ENCODE data around the gene VSTM2B. TPM values are rescaled to one million over a fixed set of nuclear protein-coding genes. Genes with fewer than 3 reads are reported as not detected.

The VSTM2B gene
- total RNA-seq, 1 experiment from 2014 or later = 0.31 TPM

DNA sequence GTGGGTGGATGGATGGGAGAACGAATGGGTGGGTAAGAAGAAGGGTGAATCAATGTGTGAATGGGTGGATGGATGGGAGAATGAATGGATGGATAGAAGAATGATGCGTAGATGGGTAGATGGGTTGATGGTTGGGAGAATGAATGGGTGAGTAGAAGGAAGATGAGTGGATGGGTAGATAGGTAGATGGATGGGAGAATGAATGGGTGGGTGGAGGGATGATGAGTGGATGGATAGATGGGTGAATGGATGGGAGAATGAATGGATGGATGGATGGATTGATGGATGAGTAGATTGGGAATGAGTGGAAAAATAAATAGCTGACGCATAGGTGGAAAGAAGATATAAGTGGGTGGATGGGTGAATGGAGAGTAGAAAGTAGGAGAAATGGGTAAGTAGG is 16.5 kb downstream of the VSTM2B start:
- Histone ChIP-seq H2AFZ (ENCODE audit: low read length) (no peak overlapping the region), H3T11ph (ENCODE audit: low read length) (no peak overlapping the region), H3K23me2 (ENCODE audit: insufficient read length, low read depth, low read length, poor library complexity, severe bottlenecking) (no peaks in the 10 kb centered on the region), H3K9me3 (ENCODE audit: control insufficient read depth, low read depth, low read length) (no peaks in the 10 kb centered on the region), H3K56ac (ENCODE audit: insufficient read length, low read depth, low read length) (no peak overlapping the region), H3K4ac (ENCODE audit: low read depth, low read length) (no peak overlapping the region), H3K9ac (ENCODE audit: extremely low read depth, insufficient read length, low read length) (no peak overlapping the region), H4K20me1 (ENCODE audit: control insufficient read depth, insufficient read depth, insufficient read length) (peaks cover 2% of the 10 kb centered on the region), H2BK12ac (ENCODE audit: insufficient read length, low read depth, low read length) (no peak overlapping the region), H3K23ac (ENCODE audit: insufficient read length, low read depth, low read length) (no peak overlapping the region), H3K14ac (ENCODE audit: insufficient read depth, low read length) (no peak overlapping the region), H3K4me1 (ENCODE audit: insufficient read depth, low read length) (no peaks in the 10 kb centered on the region), H2AK5ac (ENCODE audit: insufficient read length, low read length) (no peak overlapping the region), H3K79me2 (ENCODE audit: insufficient read depth, low read length) (no peaks in the 10 kb centered on the region), H4K8ac (replicated peaks; ENCODE audit: insufficient read length, low read depth, low read length) (no peak overlapping the region), H2BK5ac (ENCODE audit: insufficient read length, low read length) (no peak overlapping the region), H2BK15ac (ENCODE audit: low read depth, low read length) (no peak overlapping the region), H2BK120ac (ENCODE audit: low read depth, low read length, poor library complexity, severe bottlenecking) (no peak overlapping the region), H3K27ac (ENCODE audit: insufficient read length, low read depth, low read length) (no peak overlapping the region), H3K4me2 (ENCODE audit: insufficient read depth, insufficient read length, low read length) (no peak overlapping the region), H4K91ac (ENCODE audit: insufficient read length, low read depth, low read length) (no peak overlapping the region), H3K18ac (ENCODE audit: insufficient read length, low read depth, low read length) (no peak overlapping the region), H3K27me3 (ENCODE audit: insufficient read depth, low read length) (no peaks in the 10 kb centered on the region; the same call in 1 of the 2 replicates), H2BK20ac (ENCODE audit: low read depth, low read length, poor library complexity, severe bottlenecking) (no peak overlapping the region), H3K79me1 (ENCODE audit: insufficient read depth, low read depth, low read length, poor library complexity, severe bottlenecking) (no peaks in the 10 kb centered on the region), H4K5ac (ENCODE audit: insufficient read length, low read depth, low read length) (no peak overlapping the region)
- peaks cover 24% of the 10 kb centered on the region for H3K27me3 Mint-ChIP-seq (ENCODE audit: low read depth)
- no peak overlapping the region for H3K4me3 Mint-ChIP-seq
- peaks cover 3 to 6% of the 10 kb centered on the region in 2 experiments; a peak in 2 of 4 replicates for H3K4me1 Mint-ChIP-seq
- DNase-seq = no peak
- whole genome bisulfite sequencing (ENCODE audit: extremely low coverage, insufficient read length, low lambda C conversion rate) = 100% methylated on average over 3 of the region's 3 CpGs
- H3K9me3 Mint-ChIP-seq = peaks cover 2 to 3% of the 10 kb centered on the region in 2 experiments; a peak in 1 of 5 replicates
- H3K27ac Mint-ChIP-seq = no peak overlapping the region
- no peaks in the 10 kb centered on the region for H3K36me3 Mint-ChIP-seq (ENCODE audit: insufficient read depth in 1 of 3, low read depth in 3 of 3)
- TF ChIP-seq, protein P1, sequence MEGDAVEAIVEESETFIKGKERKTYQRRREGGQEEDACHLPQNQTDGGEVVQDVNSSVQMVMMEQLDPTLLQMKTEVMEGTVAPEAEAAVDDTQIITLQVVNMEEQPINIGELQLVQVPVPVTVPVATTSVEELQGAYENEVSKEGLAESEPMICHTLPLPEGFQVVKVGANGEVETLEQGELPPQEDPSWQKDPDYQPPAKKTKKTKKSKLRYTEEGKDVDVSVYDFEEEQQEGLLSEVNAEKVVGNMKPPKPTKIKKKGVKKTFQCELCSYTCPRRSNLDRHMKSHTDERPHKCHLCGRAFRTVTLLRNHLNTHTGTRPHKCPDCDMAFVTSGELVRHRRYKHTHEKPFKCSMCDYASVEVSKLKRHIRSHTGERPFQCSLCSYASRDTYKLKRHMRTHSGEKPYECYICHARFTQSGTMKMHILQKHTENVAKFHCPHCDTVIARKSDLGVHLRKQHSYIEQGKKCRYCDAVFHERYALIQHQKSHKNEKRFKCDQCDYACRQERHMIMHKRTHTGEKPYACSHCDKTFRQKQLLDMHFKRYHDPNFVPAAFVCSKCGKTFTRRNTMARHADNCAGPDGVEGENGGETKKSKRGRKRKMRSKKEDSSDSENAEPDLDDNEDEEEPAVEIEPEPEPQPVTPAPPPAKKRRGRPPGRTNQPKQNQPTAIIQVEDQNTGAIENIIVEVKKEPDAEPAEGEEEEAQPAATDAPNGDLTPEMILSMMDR (conservative IDR thresholded peaks at IDR 0.05) = no peak
